Dermis microvascular lymphatic vessel endothelial cell (primary cell): Measurements from ENCODE around the gene CEP126. TPM values are rescaled to one million over a fixed set of nuclear protein-coding genes. Genes with fewer than 3 reads are reported as not detected.
"Not testable (repeated sequence)": the region's sequence is repeated elsewhere in the genome, so short reads cannot be mapped to it uniquely, and the experiment has no call there.

ENCODE experiments used
- DNase-seq, 2 donors: peaks; one replicate each; pipeline versions ENCODE4 v3.0.0 to v3.0.0-alpha.2; 2010; ENCODE audit warnings: low read depth in 2 of 2
- total RNA-seq: library from RNA; depleted of rRNA; stranded (reverse); fragments of >200 nt; gene quantifications from 2 replicates; pipeline ENCODE4 v1.2.1, GENCODE V29; 2014

Gene CEP126
- total RNA-seq, 1 donor from 2014 or later = 0.51 TPM

- DNase-seq = no peak
Observed at GRCh38 chr11:101931692-101932091, 16.9 kb downstream of the CEP126 start.

GRCh38 chr11:101940901-101941520, 26.2 kb downstream of the CEP126 start:
- DNase-seq = no peak

- DNase-seq = no peak
Observed at GRCh38 chr11:101944923-101945322, 30.1 kb downstream of the CEP126 start.

- DNase-seq = no peak
Observed at GRCh38 chr11:101945448-101945847, 30.6 kb downstream of the CEP126 start.

GRCh38 chr11:101949680-101950220, 34.9 kb downstream of the CEP126 start:
- no peak for DNase-seq

GRCh38 chr11:101955278-101955677, 40.5 kb downstream of the CEP126 start:
- no peak for DNase-seq

GRCh38 chr11:101955701-101956100, 40.9 kb downstream of the CEP126 start:
- DNase-seq = no peak

- no peak for DNase-seq
Observed at GRCh38 chr11:101960231-101960630, 45.4 kb downstream of the CEP126 start.

- DNase-seq = not testable (repeated sequence)
Observed at GRCh38 chr11:101964200-101964599, 49.4 kb downstream of the CEP126 start.

- DNase-seq = peak in 1 of 2 donors; percentile 2
Observed at GRCh38 chr11:101974255-101974654, 59.4 kb downstream of the CEP126 start.

- DNase-seq = no peak
Observed at GRCh38 chr11:101974771-101975170, 60.0 kb downstream of the CEP126 start.

GRCh38 chr11:101975734-101976133, 60.9 kb downstream of the CEP126 start:
- DNase-seq = no peak

- no peak for DNase-seq
Observed at GRCh38 chr11:101987370-101987769, 72.6 kb downstream of the CEP126 start.

- DNase-seq = no peak
Observed at GRCh38 chr11:101993172-101993571, 78.4 kb downstream of the CEP126 start.

- not testable (repeated sequence) for DNase-seq
Observed at GRCh38 chr11:101994052-101994469, 79.3 kb downstream of the CEP126 start.

- no peak for DNase-seq
Observed at GRCh38 chr11:101996111-101996510, 81.3 kb downstream of the CEP126 start.

- no peak for DNase-seq
Observed at GRCh38 chr11:102001657-102002338, 87.0 kb downstream of the CEP126 start.

GRCh38 chr11:102004220-102004619, 89.4 kb downstream of the CEP126 start:
- no peak for DNase-seq

GRCh38 chr11:102005306-102005705, 90.5 kb downstream of the CEP126 start:
- DNase-seq = no peak

- DNase-seq = no peak
Observed at GRCh38 chr11:102006835-102007566, 92.2 kb downstream of the CEP126 start.

GRCh38 chr11:102007567-102008437, 93.0 kb downstream of the CEP126 start:
- peak; percentile 40 to 61 for DNase-seq
